ENCODE results near the gene KLHL20.
"Not testable (repeated sequence)": the region's sequence is repeated elsewhere in the genome, so short reads cannot be mapped to it uniquely, and the experiment has no call there.

KLHL20 gene

GRCh38 chr1:173714759-173715537 lies at the start of gene KLHL20:
TSS of gene KLHL20 (plus strand) at chr1:173714981. CDS start at chr1:173716044, 1,063 bp downstream.
- DNase-seq (ENCODE audit: low read depth in 2 of 2) = peak; percentile 63 to 64

- no peak for DNase-seq (ENCODE audit: low read depth in 2 of 2)
These were observed 48.1 kb upstream of the KLHL20 start for GRCh38 chr1:173666646-173667045.

GRCh38 chr1:173669491-173669941 lies 45.3 kb upstream of the KLHL20 start, which contains the start of gene ANKRD45:
TSS of gene ANKRD45 (minus strand) at chr1:173669851. CDS start at chr1:173659418, 10,433 bp downstream.
- DNase-seq (ENCODE audit: low read depth in 2 of 2) = no peak

GRCh38 chr1:173674496-173674895 lies 40.3 kb upstream of the KLHL20 start:
- DNase-seq (ENCODE audit: low read depth in 2 of 2) = not testable (repeated sequence)

GRCh38 chr1:173680152-173680551 lies 34.6 kb upstream of the KLHL20 start:
- not testable (repeated sequence) for DNase-seq (ENCODE audit: low read depth in 2 of 2)

- DNase-seq (ENCODE audit: low read depth in 2 of 2) = no peak
These were observed 32.6 kb upstream of the KLHL20 start for GRCh38 chr1:173682184-173682583.

GRCh38 chr1:173683838-173684237 lies 30.9 kb upstream of the KLHL20 start:
- not testable (repeated sequence) for DNase-seq (ENCODE audit: low read depth in 2 of 2)

- DNase-seq (ENCODE audit: low read depth in 2 of 2) = not testable (repeated sequence)
These were observed 29.7 kb upstream of the KLHL20 start for GRCh38 chr1:173685121-173685520.

GRCh38 chr1:173688300-173688699 lies 26.5 kb upstream of the KLHL20 start:
- no peak for DNase-seq (ENCODE audit: low read depth in 2 of 2)

- DNase-seq (ENCODE audit: low read depth in 2 of 2) = no peak
These were observed 21.5 kb upstream of the KLHL20 start for GRCh38 chr1:173693238-173693637.

- DNase-seq (ENCODE audit: low read depth in 2 of 2) = not testable (repeated sequence)
These were observed 13.5 kb upstream of the KLHL20 start for GRCh38 chr1:173701299-173701698.

GRCh38 chr1:173702736-173703135 lies 12.0 kb upstream of the KLHL20 start:
- DNase-seq (ENCODE audit: low read depth in 2 of 2) = no peak

GRCh38 chr1:173705117-173705516 lies 9.7 kb upstream of the KLHL20 start:
- no peak for DNase-seq (ENCODE audit: low read depth in 2 of 2)

- no peak for DNase-seq (ENCODE audit: low read depth in 2 of 2)
These were observed 6.0 kb upstream of the KLHL20 start for GRCh38 chr1:173708787-173709186.

GRCh38 chr1:173714441-173714758 lies 381 bp upstream of the KLHL20 start:
- no peak for DNase-seq (ENCODE audit: low read depth in 2 of 2)

- DNase-seq (ENCODE audit: low read depth in 2 of 2) = no peak
These were observed 710 bp downstream of the KLHL20 start for GRCh38 chr1:173715538-173715844.

- DNase-seq (ENCODE audit: low read depth in 2 of 2) = no peak
These were observed 2.5 kb downstream of the KLHL20 start for GRCh38 chr1:173717238-173717637.

- DNase-seq (ENCODE audit: low read depth in 2 of 2) = not testable (repeated sequence)
These were observed 16.6 kb downstream of the KLHL20 start for GRCh38 chr1:173731331-173731730.

- no peak for DNase-seq (ENCODE audit: low read depth in 2 of 2)
These were observed 19.1 kb downstream of the KLHL20 start for GRCh38 chr1:173733912-173734311.

- DNase-seq (ENCODE audit: low read depth in 2 of 2) = not testable (repeated sequence)
These were observed 21.3 kb downstream of the KLHL20 start for GRCh38 chr1:173736104-173736503.

GRCh38 chr1:173742203-173742886 lies 27.6 kb downstream of the KLHL20 start:
- DNase-seq (ENCODE audit: low read depth in 2 of 2) = no peak

GRCh38 chr1:173744651-173745050 lies 29.9 kb downstream of the KLHL20 start:
- DNase-seq (ENCODE audit: low read depth in 2 of 2) = no peak

- DNase-seq (ENCODE audit: low read depth in 2 of 2) = no peak
These were observed 34.4 kb downstream of the KLHL20 start for GRCh38 chr1:173749137-173749536.

Measured in stimulated activated CD8-positive, alpha-beta memory T cell treated with anti-CD3 and anti-CD28 coated beads, Interleukin-2, amount 100 ng/mL, for 1 hour (primary cell).